ENCODE results near the gene ZDHHC8. TPM values are rescaled to one million over a fixed set of nuclear protein-coding genes. Genes with fewer than 3 reads are reported as not detected.

Gene ZDHHC8
- total RNA-seq, 2 donors from 2014 or later, result 45.6 to 46.3 TPM

DNA sequence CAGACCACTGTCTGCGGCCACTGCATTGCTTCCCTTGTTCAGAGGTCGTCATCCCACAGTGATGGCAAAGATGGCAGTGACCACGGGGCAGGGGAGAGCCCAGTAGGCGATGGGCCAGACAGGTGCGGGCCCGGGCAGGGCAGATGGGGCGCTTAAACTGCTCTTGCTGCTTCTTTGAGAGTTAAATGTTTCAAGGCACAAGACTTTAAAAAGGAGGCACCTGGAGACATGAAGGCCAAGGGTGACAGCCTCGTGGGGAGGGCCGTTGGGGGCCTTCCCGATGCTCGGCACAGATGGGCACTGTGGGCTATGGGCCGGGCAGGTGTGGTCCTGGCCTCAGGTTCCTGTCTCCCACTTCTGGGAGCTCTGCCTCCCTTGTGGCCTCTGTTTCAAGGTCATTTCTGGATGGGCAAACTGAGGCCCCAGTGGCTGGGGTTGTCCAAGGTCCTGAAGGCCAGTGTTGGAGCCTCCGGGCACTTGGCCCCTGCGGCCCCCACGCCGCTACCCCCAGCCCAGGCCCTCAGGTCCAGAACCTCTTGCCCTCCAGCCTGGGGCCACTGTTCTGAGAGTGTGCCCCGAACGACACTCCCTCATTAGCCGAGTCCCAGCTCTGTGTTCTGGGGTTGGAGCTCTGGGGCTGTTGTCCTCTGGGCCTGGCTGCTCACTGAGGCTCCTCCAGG lies 36.2 kb downstream of the ZDHHC8 start:
- intact Hi-C loops (cut with DNase I), result no loop called here
- DNase-seq (ENCODE audit: low spot score), result no peak

DNA sequence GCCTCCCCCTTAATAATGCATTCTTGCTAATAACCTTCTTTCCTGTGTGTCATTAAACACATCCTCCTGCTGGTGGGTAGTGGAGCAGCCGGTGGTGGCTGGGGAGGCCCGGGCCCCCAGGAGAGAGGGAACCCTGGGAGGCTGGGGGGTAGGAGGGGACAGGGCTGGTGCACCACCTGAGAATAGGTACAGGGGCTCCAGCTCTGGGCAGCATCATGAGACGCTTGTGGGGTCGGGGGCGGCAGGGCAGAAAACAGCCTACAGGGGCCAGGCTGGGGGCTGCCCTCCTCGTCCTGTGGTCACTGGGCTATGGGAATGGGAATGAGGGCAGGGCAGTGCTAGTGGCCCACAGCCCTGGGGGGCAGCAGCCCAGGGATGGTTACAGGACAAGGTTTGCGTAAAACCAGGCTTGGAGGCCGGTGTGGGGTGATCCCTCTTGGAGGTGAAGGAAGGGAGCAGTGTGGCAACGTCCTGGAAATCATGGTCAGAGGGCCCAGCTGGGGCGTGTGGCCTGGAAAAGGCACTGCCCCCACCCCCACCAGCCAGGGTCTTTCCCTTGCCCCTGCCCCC lies 37.7 kb downstream of the ZDHHC8 start:
- intact Hi-C loops (cut with DNase I), result no loop called here
- no peak for DNase-seq (ENCODE audit: low spot score)

DNA sequence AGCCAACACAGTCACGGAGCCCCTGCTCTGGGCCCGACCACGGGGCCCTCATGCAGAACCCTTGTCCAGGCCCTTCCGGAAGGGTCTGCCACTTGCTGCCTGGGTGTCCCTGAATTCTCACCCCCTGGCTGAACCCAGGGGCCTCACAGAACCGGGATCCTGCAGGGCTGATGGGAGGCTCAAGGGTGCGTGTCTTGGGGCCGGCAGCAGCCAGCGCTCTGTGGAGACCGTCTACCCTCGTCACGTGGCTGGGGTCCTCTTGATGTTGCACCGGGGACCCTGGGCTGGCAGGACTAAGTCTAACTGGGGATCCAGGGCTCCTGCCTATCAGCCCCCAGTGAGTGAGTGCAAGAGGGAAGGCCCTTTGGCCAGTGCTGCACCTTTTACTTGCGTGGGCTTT lies 38.6 kb downstream of the ZDHHC8 start:
- intact Hi-C loops (cut with DNase I), result no loop called here
- no peak for DNase-seq (ENCODE audit: low spot score)

DNA sequence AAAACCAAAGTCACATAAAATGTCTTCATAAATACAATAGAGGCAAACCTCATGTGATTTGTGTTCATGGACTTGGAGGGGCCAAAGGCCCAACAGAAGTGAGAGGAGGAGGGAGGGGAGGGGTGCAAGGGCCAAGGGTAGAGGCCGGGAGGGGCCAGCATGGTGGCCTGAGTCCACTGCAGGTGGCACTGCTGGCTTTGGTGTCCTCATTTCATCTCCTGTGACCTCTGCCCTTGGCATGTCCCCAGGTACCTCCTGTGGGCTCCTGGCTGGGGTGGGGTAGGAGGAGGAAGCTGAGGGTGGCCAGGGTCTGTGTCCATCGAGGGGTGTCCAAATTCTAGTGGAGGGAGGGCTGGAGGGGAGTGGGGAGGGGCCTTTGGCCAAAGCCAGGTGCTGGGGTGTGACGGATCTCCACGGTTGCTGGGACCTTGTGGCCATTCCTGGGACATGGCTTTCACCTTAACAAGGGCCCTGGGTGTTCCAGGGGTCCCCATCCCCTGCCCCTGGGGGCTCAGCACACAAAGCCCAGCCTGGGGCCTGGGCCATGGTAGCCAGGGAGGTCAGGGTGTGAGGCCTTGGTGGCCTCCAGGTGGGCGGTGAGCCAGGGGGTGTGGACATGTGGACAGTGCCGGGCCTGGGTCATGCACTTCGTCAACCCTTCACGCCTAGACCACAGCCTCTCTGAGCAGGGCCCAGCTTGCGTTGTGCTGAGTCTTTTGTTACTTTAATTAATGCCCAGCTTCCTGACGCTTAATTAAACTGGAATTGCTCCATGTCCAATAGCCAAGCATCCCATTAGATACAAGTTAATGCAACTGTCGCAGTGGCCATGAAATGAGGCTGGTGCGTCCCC lies 39.9 kb downstream of the ZDHHC8 start:
- intact Hi-C loops (cut with DNase I), result no loop called here
- no peak for DNase-seq (ENCODE audit: low spot score)

DNA sequence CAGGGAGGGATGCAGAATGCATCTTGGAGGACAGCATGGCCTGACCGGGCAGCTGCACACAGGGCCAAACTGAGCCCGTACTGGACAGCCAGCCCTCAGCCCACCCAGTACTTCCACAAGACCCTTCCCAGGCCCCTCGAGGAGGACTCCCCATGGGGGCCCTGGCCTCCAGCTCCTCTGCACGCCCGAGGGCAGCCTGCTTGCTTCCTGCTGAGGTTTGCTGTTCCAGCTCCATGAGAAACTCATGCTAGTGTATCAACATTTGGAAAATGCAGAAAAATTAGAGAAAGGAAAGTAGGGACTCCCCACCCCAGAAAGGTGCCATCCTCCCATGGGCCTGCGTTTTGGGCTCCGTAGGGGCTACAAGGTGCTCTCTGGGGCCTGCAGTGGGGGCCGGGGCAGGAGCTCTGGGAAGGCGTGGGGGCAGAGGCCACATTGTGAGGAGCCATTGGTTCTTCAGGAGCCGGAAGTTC lies 40.6 kb downstream of the ZDHHC8 start:
- intact Hi-C loops (cut with DNase I), result no loop called here
- DNase-seq (ENCODE audit: low spot score), result no peak

DNA sequence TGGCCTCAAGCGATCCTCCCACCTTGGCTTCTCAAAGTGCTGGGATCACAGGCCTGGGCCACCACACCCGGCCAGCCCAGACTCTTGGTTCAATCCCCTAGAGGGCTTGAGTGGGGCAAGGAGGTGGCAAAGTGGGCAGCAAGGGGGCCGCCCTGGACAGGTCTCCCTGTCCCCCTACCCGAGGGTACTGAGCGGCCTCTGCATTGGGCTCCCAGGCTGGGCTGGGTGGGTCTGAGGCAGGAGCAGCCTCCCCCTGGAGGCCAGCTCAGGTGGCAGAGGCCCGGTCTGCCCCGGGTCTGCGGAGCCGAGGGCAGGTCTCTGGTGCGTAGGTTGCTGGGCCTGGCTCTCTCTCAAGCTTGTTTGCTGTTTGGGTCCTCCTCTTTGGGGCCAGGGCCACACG lies 41.6 kb downstream of the ZDHHC8 start:
- intact Hi-C loops (cut with DNase I), result no loop called here
- DNase-seq (ENCODE audit: low spot score), result no peak

DNA sequence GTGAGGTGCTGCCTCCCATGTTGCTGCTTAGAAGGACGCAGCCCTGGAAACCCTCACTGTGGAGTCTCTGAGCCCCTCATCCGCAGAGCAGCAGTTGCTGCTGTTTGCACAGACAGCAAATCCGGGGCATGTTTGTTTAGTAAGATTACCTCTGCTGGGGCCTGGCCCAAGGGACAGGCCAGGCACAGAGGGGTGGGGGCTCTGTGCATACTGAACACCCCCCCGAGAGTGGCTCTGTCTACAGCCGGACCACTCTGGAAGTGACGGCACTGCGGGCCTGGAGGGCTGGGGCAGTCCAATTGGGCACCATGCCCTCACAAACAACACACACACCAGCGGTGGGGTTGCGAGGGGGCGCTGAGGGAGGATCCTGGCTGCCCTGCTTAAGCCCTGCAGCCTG lies 42.2 kb downstream of the ZDHHC8 start:
- DNase-seq (ENCODE audit: low spot score), result no peak
- intact Hi-C loops (cut with DNase I), result no loop called here

DNA sequence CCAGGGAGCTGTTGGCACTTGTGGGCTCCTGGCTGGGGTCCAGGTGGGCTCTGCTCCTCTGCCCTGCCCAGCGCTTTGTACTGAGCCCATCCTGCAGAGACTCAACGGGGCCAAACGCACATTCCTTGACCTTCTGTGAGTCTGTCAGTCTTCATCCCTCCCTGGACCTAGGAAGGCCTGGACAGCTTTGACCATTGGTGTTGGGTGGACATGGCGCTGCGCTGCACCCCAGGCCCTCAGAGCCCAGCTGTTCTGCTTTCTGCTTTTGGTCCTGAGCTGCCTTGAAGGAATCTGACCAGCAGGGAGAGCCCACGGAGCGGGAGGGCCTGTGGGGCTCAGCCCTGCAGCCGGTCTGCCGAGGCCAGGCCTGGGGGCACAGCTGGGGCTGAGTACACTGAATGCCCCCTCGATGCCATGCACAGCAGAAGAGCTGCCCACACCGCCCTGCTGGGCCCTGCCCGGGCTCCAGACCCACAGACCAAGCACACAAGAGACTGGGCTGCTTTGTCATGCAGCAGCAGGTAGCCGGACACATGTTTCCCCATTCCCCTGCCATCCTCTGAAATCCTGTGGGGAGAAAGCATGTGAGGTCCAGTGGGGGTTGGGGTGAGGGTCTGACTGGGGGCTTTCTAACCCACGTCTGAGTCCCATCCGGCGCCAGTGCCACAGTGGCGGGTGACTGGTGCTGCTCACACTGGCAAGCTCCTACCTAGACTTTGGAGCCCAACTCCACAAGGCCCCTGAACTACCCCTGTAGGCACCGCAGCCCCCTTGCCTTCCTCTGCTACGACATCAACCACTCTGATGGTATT lies 43.4 kb downstream of the ZDHHC8 start:
- intact Hi-C loops (cut with DNase I), result loop anchor here in 1 of 2 donors (5.0 kb wide), 1 partner anchor 87 kb away; no protein-coding TSS in a partner anchor

DNA sequence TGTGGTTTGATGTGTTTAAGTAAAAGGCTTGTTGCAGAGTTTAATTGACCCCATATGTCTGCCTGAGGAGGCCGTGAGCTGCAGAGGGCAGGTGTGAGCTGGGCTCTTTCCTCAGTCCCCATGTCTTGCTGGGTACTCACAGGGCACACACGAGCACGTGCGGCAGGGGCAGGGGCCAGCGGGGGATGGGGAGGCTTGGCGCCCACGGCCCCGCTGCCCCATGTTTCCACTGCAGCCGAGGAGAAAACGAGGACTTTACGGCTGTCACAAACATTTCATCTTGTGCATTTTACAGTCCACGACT lies 43.9 kb downstream of the ZDHHC8 start:
- DNase-seq (ENCODE audit: low spot score), result no peak
- intact Hi-C loops (cut with DNase I), result loop anchor here in 1 of 2 donors (5.0 kb wide), 1 partner anchor 87 kb away; no protein-coding TSS in a partner anchor

More for the DNA sequence above, 43.4 kb downstream of the ZDHHC8 start:
- DNase-seq (ENCODE audit: low spot score), result no peak

DNA sequence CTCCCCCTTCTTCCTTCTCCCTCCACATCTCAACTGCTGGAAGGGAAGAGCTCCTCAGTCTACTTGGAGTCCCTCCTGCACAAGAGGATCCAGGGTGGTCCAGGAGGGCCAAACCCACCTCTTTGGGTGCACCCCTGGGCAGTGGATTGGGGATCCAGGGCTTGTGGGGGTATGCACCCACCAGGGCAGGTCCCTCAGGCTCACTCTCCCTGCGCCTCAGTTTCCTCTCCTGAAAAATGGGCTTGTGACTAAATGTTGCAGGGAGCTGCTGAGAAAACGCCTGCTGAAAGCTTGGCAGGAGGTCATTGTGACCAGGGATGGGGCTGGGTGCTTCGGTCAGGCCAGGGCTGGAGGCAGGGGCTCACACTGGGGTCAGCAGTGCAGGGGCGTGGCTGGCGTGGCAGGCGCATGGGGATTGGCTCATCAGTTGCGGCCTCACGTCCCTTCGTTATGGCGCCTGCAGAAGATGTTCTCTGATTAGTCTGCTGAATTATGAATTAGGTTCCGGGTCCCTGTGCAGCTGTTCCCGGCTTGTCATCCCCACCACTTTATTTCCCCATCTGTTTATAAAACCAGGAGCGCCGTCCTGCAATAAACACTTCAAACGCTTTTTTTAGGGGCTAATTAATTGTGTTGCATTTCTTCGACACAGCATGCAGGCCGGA lies 44.9 kb downstream of the ZDHHC8 start:
- no peak for DNase-seq (ENCODE audit: low spot score)
- intact Hi-C loops (cut with DNase I), result loop anchor here in 1 of 2 donors (1.0 to 5.0 kb wide), 2 partner anchors 21 to 86 kb away; no protein-coding TSS in a partner anchor

DNA sequence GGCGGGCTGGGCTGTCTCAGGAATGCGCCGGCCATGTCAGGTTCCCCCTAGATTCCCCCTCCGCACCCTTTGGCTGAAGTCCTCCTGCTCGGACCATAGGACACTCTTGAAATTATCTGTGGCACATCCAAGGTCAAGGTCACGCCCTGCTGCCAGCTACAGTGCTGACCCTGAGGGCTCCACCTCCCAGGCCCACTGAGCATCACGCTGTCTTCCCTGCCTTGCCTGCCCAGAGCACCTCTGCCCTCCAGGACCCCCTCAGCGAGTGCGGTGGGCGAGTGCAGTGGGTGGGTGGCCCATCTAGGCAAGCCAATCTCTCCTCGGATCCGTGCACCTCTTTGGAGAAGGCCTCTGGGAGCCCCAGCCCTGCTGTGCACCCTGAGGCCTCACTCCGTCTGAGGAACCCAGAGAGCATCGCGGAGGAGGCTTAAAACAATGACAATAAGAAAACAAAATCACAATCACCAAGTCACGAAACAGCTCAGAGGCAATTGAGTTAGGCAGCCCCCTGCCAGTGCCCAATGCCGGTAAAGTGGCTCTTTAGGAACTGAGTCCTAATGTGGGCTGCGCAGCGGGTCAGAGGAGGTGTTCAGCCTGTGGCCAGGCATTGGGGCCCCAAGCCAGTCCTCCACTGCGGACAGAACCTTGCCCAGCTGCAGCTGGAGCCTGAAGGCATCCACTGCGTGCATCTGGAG lies 45.8 kb downstream of the ZDHHC8 start:
- intact Hi-C loops (cut with DNase I), result loop anchor here in 1 of 2 donors (5.0 kb wide), 1 partner anchor 85 kb away; no protein-coding TSS in a partner anchor
- DNase-seq (ENCODE audit: low spot score), result no peak

DNA sequence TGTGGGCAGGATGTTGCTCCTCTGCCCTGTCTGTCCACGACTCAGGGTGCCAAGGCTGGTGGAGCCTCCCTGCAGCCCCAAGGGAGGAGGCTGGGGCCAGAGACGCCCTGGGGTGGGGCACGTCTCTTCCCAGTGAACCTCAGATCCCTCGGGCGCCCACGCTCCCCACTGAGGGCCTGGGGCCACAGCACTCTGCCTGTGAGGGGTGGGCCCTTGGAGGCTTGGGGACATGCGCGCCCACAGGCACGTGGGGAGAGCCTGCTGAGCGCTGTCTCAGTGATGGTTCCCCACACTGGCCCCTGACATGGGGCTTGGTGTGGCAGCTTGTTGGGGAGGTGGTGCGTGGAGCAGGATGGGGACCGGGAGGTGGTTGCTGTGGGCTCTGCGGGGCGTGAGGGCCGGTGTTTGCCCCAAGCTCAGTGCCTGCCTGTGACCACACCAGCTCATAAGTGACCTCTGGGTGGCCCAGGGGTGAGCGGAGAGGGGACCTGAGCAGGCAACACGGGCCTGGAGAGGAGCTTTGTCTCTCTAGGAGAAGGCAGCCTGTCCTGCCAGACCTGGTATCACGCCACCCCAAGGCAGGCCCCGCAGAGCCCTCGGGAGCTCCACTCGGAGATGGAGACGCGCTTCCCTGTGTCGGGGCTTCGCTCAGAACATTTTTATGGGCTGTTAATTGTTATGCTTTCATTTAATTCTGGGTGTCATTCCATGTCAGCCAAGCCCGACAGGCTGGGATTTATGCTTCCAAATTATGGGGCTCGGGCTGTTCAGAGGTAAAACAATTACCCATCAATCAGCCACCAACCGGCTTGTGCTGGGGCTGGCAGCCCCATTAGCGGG lies 46.7 kb downstream of the ZDHHC8 start:
- DNase-seq (ENCODE audit: low spot score), result no peak
- intact Hi-C loops (cut with DNase I), result loop anchor here in 1 of 2 donors (5.0 kb wide), 1 partner anchor 84 kb away; no protein-coding TSS in a partner anchor

DNA sequence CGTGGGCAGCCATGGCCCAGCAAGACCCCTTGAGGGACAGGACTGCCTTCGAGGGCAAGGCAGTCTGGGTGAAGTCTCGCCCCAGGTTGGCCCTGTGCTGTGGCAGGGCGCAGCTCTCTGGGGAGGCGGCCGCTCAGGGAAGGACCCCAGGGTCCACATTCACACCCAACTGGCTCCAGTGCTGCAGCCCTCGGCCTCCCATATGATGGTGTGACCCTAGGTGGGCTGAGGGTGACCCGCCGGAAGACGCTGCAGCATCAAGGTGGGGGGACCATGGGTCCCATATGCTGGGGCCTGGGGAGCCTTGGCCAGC lies 47.3 kb downstream of the ZDHHC8 start:
- DNase-seq (ENCODE audit: low spot score), result no peak
- intact Hi-C loops (cut with DNase I), result loop anchor here in 1 of 2 donors (5.0 kb wide), 1 partner anchor 83 kb away; no protein-coding TSS in a partner anchor

DNA sequence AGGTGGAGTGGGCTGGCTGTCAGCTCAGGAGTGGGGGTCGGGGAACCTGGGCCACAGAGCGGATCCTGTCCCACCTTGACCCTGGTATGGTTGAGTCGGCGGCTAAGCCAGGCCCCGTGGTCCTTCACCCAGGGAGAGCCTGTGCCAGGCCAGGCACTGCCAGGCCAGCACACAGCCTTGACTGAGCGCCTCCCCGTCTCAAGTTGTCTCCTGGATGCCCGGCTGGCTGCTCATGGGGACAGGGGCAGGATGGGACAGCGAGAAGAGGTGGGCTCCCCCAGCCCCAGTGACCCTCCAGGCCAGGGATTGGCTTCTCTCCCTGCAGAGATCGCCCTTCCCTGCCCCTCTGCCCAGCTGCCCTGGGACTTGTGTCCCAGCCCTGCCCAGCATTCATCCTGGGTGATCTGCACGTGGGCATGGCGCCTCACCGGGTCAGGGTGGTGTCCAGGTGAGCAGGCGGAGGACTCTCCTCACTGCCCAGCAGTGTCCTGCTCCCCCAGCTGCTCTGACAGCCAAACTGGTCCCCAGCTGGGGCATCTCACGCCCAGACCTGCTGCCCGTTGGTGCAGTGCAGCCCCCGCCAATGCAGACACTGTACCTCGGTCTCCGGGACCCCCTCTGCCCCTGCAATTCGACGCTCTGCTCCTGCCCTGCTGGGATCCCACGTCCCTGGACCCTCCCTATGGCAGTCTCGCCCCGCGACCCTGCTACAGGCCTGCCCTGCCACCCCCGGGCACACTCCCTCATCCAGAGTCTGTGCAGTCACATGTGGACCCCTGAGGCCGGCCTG lies 48.0 kb downstream of the ZDHHC8 start:
- no peak for DNase-seq (ENCODE audit: low spot score)
- intact Hi-C loops (cut with DNase I), result loop anchor here in 1 of 2 donors (5.0 kb wide), 1 partner anchor 83 kb away; no protein-coding TSS in a partner anchor

DNA sequence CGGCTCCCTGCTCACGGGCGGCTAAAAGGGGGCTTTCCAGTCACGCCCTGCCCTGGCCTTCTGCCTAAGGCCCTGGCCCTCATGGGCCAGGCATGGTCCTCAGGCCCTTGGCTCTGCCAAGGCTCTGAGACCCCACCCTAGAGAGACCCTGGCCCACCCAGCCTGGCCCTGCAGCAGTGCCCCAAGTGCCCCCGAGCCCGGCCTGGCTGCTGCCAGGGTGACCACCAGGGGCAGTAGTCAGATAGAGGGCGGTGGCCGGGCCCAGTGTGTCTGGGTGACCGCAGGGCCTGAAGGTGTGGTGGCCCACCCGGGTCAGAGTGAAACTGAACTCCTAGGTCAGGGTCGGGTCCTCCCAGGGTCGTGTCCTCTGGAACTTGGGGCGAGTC lies 48.6 kb downstream of the ZDHHC8 start:
- intact Hi-C loops (cut with DNase I), result no loop called here
- no peak for DNase-seq (ENCODE audit: low spot score)

DNA sequence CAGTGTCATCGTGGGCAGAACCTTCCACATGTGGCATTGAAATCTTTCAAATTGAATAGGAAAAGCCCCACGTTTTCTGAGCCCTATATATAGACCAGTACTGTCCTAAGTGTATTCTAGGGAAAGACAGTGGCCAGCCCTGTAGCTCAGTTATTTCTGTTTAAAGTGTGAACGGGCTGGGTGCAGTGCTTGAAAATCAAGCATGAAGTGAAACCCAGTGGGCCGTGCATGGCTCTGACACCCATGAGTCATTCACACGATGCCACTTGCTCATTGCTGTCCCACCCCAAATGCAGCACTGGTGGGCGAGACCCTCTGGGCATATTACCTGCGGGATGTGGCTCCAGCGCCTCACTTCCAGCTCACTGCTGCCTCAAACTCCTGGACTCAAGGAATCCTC lies 49.0 kb downstream of the ZDHHC8 start:
- no peak for DNase-seq (ENCODE audit: low spot score)
- intact Hi-C loops (cut with DNase I), result no loop called here

All from posterior vena cava (tissue), 2 donors.